HG02798 (cell line): ENCODE results near the gene XIRP2.

Experiments
- ATAC-seq: cut with Tn5 transposase; IDR thresholded peaks from one replicate; pipeline ENCODE4 v1.9.1; 2021; ENCODE audit warnings: mild to moderate bottlenecking; ENCODE audit not compliant: unreplicated experiment, poor library complexity

Gene XIRP2

DNA sequence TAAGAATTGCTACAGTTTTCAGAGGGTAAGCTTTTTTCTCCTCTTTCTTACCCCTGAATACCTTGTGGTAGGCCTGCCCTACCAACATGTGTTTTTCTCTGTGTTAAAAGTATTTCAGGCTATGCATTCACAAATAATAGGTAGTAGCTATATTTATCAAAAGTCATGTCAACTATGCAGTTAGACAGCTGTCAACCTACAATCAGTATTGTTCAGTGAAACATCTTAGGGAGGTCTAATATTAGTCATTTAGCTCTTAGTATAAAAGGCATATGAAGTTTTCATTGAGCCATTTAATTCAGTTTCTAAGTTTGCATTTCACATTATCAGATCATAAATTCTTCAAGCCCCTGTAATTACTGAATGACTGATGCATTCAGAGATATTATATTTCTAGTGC, 36.7 kb downstream of the XIRP2 start:
- ATAC-seq, result no peak

DNA sequence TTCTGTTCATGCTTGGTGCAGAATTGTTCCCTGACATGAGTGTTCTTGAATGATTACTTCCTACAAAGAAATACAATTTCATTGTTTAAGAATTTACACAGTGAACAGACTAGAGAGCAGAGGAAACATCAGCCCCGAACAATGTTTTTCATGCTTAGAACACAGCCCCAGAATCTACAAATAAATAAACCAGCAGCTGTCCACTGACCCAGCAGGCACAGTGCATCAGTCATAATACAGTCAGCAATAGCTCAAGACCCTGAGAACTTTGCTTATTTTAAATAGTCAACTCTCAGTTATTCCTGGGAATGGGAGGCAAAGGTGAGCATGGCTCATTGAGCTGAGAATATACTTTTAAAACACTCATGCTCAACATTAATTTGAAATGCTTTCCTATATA, 38.4 kb downstream of the XIRP2 start:
- ATAC-seq, result no peak

DNA sequence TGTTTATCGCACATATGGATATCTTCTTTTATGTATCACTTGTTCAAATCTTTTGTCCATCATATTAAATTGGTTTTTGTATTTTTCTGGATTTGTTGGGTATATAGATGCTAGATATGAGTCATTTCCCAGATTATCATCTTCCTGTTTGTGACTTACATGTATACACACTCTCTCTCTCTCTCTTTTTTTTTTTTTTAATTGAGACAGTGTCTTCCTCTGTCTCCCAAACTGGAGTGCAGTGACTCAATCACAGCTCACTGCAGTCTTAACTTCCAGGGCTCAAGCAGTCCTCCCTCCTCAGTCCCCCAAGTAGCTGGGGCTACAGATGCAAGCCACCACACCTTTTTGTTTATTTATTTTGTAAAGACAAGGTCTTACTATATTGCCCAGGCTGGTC, 43.8 kb downstream of the XIRP2 start:
- no peak for ATAC-seq

DNA sequence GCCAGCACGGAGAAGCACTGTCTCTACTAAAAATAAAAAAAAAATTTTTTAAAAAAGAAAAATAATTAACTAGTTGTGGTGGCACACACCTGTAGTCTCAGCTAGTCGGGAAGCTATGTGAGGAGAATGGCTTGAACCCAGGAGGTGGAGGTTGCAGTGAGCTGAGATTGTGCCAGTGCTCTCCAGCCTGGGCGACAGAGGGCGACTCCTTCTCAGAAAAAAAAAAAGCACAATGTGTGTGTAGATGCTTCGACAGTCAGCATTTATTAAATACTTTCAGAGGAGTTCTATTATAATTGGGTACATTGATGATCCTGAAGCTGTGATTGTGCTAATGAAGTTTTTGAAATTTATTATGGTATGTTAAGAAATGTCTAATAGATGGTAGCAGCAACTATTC, 46.5 kb downstream of the XIRP2 start:
- ATAC-seq, result no peak

DNA sequence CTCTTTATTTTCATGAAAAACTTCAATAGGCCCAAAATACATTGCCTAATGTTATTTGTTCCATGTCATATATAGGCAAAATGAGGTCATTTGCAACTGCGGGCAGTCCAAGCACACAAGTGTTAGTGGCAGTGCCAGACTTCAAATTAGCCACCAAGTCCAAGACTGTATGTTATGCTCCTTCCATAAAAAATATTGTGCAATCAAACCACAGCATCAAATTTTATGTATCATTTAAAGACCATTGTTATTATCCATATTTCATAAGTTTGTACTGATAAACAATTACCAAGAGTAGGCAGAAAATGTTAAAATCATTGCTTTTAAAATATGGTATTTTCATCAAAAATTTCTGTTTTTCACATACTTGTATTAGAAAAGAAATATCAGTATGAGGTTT, 54.1 kb downstream of the XIRP2 start:
- no peak for ATAC-seq

DNA sequence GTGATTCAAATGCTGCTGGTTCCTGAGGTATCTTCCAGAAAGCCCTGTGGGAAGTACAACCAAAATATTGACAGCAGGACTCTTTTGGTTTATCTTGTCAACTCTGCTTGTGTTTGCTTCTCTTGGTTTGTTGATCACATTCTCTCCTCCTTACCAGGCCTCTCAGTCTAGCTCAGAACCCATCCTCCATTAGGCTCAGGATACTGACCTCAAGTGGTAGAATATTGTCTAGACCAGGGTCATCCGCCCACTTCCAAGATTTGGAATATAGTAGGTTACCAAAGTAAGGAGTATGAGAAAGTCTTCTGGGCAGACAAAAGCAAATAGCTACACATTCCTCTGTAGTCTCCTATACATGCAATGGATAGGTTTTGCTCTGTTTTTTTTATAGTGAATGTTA, 56.6 kb downstream of the XIRP2 start:
- no peak for ATAC-seq

DNA sequence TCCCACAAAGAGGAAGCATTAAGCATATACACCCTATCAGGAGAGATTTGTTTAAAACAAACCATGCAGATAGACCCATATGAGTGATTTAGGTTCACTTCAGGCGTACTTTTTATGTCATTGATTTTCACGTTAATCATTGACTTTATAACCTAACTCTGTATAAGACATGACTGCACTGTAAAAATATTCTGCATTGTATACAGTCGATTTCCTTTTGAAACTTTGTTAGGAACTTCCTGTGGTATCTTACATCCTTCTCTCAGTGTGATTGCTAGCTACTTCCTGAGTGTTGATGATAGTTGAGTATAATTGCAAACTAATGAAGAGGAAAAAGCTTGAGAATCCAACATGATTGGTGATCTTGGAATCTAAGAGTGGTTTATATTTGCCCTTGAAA, 69.4 kb downstream of the XIRP2 start:
- ATAC-seq, result no peak

DNA sequence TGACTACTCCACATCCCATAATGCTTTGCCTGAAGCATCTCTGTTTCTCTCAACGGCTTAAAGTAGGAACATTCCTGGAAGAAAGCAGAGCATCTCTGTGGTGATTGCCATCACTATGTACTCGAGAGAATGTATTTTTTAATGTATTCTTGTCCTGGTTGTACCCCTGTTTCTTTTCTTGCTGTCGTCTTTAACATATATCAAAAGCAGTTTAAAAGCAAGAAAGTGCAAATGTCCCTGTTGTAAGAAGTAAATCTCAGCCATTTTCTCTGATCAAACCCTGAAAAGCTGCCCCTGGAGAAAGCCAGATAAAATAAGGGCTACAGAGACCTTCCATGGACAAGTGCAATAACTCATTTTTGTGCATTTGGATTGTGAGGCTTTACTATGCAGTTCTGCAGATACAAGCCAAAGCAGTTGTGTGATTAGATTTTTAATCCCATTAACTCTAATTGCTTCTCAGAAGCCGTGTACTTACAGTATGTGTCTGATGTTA, 70.8 kb downstream of the XIRP2 start:
- no peak for ATAC-seq

DNA sequence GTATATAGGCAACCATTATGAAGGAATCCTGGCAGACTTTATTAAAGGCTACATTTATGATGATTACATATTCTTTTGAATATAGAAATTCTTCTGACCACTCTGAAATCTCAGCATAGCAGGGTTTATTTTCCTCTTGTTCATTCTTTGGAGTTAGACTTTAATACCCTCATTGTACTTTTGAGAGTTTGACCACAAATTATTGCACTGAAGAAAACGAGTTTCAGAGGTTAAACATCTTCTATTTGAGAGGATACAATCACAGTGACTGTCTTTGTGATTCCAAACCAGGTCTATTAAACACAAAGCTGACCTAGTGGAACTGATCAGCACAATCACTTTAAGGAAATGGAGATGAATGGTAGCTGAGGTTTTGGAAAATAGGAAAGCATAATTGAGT, 71.3 kb downstream of the XIRP2 start:
- no peak for ATAC-seq

DNA sequence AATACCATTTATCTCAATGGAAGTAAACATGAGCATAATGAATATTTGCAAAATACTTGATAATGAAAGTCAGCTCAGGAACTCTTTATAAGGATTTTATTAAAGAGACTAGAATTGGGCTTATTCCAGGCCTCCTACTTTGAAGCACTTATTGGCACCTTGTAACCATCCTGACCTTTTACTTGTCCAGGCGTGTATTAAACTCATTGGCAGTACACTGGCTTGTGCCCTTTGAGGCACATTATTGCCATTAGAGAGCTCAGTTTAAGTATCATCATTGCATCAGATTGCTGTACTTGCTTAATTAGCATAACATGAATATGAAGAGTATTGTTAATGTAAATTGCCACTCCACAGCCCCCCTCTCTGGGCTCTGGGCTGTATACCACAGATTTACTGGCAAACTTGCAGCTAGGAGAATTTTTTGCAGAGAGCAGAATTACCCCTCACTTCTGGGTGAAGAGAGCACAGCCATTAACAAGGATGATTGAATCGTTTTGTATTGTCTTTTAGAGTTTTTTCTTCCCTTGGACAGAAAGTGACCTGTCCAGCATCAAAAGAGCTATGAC, 72.5 kb downstream of the XIRP2 start:
- no peak for ATAC-seq

DNA sequence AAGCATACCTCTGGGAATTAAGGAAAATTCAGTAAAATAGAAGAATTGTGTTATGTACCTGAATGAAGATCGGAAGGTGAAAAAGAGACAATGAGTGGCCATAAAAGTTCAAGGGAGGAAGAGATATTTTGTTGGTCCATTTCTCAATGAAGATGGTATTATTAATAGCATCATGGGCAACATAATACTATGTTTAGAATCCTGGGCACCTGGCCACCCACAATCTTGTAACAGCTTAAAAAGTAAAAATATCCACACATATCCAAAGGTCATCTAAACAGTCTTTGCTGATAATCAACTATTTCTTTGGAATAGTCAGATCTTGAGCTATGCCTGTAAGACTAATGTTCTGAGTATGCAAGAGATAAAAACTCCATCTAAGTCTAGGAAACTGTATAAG, 73.7 kb downstream of the XIRP2 start:
- no peak for ATAC-seq

DNA sequence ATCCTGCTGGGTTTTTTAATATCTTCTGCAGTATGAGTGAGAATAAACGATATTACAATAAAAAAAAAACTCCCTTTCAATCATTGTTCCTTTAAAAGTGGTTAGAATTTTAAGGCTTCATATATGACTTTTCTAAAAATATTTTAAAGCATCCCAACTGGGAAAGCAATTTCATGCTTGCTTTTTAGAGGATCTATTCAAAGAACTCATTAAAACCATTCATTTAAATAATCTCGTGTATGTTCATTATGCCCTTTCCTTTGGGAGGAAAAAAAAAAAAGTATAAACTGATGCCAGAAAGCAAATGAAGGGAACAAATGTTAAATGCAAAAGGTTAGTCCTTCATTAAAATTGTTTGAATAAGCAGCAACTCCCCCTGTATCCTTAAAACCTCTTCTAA, 81.2 kb downstream of the XIRP2 start:
- no peak for ATAC-seq

DNA sequence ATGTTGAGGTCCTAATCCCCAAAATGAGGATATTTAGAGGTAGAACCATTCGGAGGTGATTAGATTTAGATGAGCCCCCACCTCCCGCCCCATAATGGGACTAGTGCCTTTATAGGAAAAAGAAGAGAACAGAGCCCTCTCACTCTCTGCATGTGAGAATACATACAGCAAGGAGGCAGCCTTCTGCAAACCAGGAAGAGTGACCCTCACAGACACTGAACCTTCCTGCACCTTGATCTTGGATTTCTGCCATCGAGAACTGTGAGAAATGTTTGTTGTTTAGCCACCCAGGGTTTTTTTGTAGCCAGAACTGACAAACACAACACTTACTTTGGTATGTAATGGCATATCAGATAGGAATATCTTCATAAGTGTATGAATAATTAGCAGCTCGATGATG, 83.7 kb downstream of the XIRP2 start:
- no peak for ATAC-seq

DNA sequence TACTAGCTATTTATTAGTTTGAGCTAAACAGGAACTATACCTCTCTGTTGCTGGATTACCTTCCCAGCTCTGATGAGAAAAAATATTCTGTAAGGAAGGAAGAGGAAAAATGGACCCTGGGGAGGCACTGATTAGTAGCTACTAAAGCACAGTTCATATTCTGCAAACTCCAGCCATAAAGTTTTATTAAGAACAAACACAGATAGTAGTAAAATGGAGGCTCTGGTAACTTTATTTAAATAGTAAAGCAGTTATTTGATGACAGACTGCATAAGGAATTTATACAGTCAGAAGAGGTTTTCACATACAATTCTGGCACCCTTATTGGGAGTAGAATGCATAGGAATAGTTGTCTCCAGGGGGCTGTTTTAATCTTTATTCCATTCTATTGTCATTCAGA, 84.1 kb downstream of the XIRP2 start:
- ATAC-seq, result no peak

DNA sequence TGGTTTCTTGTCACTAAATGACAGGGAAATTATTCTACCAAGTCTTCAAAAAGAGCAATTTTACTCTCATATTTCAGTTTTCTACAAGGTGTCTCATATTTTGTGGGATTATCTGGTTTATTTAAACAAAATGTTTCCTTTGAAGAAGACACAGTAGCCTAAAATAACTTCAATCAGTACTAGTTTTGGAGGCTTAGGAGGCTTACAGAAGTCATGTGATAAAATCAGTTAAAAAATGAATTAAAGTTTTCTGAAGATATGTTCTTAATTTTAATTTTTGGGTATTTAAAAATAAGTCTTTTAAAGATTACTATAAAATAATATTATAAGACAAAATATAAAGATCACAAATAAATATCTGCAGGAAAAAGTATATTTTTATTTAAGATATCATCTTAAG, 95.9 kb downstream of the XIRP2 start:
- no peak for ATAC-seq

DNA sequence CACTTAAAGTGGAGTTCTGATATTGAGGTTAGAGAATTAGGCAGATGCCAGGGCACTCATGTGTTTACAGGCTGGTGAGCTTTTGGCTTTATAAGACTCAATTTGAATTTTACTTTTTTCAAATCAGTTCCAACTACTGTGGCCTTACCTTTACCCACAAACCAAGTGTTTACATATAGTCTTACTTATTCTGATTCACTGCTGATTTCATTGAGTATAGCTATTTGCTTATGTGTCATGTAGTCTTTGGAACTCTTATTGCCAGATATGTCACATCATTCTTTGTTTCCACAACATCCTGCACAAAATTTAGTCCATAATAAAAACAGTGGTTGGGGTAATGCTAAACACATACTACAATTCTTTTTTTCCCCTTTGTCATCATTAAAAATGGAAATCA, 96.5 kb downstream of the XIRP2 start:
- ATAC-seq, result no peak

DNA sequence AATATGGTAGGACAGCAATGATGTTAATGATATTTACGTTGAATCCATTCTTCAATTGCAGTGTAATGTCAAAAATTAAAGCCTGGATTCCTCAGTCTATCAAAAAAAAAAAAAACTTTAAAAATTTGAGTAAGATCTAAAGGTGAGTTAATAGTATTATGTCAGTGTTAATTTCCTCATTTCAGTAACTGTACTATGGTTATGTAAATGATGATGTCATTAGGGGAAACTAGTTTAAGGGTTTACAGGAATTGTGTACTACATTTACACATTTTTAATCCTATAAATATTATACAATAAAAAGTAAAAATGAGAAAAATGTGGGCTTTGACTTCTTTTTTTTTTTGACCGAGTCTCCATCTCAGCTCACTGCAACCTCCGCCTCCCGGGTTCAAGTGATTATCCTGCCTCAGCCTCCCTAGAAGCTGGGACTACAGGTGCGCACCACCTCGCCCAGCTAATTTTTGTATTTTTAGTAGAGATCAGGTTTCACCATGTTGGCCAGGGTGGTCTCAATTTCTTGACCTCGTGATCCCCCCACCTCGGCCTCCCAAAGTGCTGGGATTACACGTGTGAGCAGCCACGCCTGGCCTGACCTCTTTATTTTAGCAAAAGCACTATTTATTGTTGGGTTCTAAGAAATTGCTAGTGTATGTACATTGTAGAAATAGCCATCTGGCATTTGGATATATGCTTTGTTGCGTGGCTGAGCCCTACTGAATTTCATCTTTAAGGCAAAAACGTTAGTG, 106.5 kb downstream of the XIRP2 start:
- ATAC-seq, result no peak

DNA sequence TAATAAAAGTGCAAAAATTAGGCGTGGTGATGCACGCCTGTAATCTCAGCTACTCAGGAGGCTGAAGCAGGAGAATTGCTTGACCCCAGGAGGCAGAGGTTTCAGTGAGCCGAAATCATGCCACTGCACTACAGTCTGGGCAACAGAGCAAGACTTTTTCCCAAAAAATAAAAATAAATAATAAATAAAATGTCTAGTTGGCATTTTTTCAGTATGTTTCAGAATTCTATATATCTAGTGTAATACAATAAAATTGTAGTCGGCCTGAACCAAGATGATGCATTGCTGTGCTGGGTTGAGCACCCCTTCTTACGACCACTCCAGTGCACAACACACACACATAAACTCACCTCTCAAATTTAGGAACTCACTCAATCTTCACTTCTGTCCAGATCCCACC, 108.2 kb downstream of the XIRP2 start:
- no peak for ATAC-seq

DNA sequence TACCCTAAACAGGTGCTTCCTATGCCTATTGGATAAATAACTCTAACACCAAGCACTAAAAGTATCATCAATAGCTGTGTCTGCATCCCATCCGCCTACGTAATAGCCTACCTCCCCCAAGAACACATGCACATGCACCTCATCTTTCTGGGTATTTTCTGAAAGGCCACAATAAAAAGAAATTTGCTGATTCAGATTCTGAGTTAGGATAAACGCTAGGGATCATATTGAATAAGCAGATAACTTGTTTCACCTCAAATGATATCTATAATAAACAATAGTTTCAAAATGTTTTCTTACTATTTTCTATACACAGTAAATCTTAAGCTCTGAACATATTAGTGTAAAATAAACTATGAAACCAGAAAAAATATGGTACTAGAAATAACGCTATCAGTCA, 112.9 kb downstream of the XIRP2 start:
- no peak for ATAC-seq

DNA sequence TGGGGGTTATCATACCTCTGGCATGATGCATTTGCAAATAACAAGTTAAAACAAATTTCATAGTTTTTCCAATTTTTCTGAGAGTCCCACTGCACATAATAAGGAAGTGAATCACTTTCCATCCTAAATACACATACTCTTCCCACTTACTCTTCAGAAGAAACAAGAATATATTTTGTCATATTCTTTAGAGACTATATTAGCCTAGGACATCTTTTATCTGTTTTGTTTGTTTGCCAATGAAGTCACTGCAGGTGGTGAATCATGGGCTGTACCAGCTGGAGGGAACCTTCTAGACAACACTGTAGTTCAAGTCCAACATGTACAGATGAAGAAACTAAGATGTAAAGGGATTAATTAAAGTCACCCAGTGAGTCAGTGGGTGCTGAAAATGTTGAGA, 116.8 kb downstream of the XIRP2 start:
- no peak for ATAC-seq

DNA sequence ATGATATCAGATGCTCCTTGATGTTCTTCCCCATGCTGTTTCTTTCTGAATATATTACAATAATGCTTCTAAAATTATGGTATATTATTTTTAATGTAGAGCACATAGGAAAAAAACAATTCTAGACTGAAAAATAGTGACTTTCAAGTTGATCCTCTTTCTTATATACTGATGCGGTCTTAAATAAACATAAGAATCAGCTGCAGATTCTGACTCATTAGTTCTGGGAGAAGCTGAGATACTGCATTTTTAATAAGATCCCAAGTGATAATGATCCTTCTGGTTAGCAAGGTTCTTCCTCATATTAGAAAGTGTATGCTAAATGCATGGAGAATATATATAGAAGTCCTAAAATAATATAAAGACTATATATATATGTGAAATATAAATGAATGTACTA, 124.9 kb downstream of the XIRP2 start:
- ATAC-seq, result no peak

DNA sequence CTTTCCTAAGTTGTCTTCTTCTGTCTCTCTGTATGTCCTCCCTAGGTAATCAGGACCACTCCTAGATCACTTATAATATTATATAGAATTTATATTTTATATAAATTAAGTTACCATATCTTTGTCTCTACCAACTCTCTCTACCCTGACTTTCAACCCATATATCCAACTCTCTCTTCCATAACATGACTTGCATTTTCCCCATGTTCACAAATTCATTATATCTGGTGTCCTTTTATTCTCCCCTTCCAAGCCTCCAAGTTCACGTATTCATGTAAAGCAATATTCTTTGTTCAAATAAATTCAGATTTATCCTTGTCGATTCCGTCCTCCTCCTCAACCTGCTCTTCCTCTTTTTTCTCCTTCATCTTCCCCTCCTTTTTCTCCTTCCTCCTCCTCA, 127.5 kb downstream of the XIRP2 start:
- ATAC-seq, result no peak
